ENCODE data around the gene SPATA9. TPM values are rescaled to one million over a fixed set of nuclear protein-coding genes. Genes with fewer than 3 reads are reported as not detected.

The SPATA9 gene
- total and polyA plus RNA-seq, 9 of the 15 experiments (the other 6 are each of a cell fraction or from before 2014, with no cell fraction given) = 0.16 to 5.5 (median 0.39) TPM; not detected in 3

GRCh38 chr5:95730730-95731570 is 48.2 kb upstream of the SPATA9 start, which contains the start of gene RHOBTB3 (continued):
- TF ChIP-seq ZNF146 (CRISPR knock-in tag; IDR thresholded peaks at IDR 0.05; ENCODE audit: unreplicated experiment) (no peak), SAFB2 (IDR thresholded peaks at IDR 0.05; ENCODE audit: borderline replicate concordance, low read depth, low read length, severe bottlenecking) (no peak), TAF7 (tag; IDR thresholded peaks at IDR 0.05) (no peak), ZNF668 (CRISPR knock-in tag; IDR thresholded peaks at IDR 0.05) (no peak), ZNF785 (CRISPR knock-in tag; IDR thresholded peaks at IDR 0.05) (no peak), ATF4 (CRISPR knock-in tag; IDR thresholded peaks at IDR 0.05) (0 out of 2 replicates have a peak, but pooled peaks have one; percentile 18), GABPB2 (CRISPR knock-in tag; conservative IDR thresholded peaks at IDR 0.05) (no peak), NKRF (IDR thresholded peaks at IDR 0.05; ENCODE audit: borderline replicate concordance) (no peak), CHD1 (IDR thresholded peaks at IDR 0.05; ENCODE audit: low read length) (peak; percentile 76), MNT (conservative IDR thresholded peaks at IDR 0.05) (peak; percentile 72 to 91), POLR2AphosphoS2 (IDR thresholded peaks at IDR 0.05; ENCODE audit: low read length) (no peak), FOXA1 (IDR thresholded peaks at IDR 0.05; ENCODE audit: borderline replicate concordance) (no peak), TBP (optimal IDR thresholded peaks at IDR 0.05; ENCODE audit: low read depth, low read length) (peak; percentile 71), ZNF280B (CRISPR knock-in tag; IDR thresholded peaks at IDR 0.05) (no peak), IRF2 (CRISPR knock-in tag; IDR thresholded peaks at IDR 0.05) (no peak), U2AF2 (optimal IDR thresholded peaks at IDR 0.05; ENCODE audit: low read depth, low read length) (no peak)
